CD4-positive, alpha-beta T cell treated with Interleukin-10 for 1 hour (primary cell): ENCODE data around the gene CYP46A1.

Experiments used
- DNase-seq: peaks from one replicate; pipeline ENCODE4 v3.0.0-alpha.2; 2020

The CYP46A1 gene

DNA sequence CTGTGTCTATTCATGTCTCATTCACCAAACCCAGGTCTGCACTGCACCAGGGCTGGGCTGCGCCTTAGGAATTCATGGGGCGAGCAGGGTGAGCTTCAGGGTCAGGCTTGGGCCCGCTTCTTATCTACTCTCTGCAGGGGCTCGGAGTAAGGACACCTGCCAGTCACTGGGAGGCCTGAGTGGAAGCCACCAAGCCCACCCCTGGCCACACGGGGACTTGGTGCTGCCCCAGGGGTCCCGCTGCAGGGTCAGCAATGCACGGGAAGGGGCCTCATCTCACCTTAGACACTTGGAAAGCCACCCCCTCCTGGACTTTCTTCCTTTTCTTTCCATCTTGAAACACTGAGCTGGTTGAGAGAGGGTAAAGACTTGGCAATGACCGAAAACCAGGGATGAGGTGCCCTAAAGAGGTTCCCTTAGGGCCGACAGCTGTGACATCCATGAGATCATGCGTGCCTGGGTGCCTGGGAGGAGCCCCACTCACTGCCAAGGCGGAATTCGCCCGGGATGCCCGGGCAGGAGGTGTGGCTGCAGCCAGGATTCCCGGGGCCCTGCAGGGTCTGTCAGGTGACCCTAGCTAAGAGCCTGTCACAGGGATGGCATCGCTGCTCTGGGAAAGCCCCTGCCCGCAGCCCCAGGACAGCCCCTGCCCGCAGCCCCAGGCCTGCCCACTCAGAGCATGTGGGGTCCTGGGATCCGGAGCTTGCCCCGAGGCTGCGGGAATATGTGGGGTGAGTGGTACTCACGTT, 63.7 kb downstream of the CYP46A1 start:
- no peak for DNase-seq

DNA sequence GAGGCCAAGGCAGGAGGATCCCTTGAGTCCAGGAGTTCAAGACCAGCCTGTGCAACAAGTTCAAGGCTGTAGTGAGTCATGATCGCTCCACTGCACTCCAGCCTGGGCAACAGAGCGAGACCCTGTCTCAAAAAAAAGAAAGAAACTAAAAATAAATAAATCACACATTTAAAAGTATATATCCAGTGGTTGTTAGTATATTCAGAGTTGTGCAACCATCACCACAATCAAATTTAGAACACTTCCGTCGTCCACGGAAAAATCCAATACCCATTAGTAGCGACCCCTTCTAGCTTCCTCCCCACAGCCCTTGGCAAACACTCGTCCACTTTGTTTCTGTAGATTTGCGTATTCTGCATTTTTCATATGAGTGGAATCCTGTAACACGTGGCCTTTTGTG, 64.4 kb downstream of the CYP46A1 start:
- no peak for DNase-seq

DNA sequence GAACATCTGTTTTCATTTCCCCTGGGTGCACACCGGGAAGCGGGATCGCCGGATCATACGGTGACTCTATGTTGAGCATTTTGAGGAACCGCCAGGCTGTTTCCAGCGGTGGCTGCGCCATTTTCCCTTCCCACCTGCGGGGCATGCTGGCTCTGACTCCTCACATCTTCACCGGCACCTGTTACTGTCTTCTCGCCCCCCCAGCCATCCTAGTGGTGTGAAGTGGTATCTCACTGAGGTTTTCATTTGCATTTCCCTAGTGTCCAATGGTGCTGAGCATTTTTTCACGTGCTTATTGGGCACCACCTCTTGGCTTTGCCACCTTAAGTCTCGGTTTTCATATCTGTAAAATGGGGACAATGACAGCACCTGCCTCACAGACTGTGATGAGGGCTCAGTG, 65.0 kb downstream of the CYP46A1 start:
- DNase-seq: no peak

DNA sequence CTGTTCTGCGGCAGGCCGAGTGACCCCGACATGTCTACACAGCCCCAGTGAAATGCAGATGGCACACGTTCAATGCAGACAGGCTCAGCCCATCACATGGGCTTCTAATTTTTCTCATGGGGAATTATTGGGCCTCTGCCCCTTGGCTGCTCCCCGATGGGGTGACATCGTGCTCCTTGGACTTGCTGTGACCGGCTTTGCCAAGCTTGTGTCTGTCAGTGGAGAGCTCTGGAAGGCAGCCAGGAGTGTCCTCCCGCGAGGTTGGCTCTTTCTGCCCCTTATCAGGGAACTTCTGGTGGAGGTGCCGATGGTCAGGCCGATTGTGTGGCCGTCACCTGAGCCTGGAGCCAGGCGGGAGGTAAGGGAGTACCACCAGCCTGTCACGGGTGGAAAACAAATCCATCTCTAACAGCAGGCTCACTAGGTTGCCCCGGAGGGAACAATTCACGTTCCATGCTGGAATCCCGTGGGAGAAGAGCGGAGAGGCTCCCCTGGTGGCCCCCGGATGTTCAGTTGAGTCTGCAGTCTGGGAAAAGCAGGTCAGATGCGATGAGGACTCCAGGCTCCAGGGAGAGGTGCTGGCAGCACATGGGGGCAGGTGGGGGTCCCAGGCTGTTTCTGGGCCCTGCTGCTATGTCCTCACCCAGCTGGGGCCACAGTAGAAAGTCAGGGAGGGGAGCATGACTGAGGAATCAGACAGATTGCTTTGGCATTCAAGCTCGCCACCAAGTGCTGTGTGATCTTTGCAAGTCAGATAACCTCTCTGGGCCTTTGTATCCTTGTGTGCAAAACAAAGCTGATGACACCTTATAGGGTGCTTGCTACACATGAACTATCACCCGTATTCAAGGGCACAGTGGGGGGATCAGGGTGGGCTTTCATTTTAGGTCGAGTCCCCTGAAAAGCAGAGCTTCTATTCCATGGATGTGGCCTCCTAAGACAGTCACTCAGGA, 65.9 kb downstream of the CYP46A1 start:
- no peak for DNase-seq

DNA sequence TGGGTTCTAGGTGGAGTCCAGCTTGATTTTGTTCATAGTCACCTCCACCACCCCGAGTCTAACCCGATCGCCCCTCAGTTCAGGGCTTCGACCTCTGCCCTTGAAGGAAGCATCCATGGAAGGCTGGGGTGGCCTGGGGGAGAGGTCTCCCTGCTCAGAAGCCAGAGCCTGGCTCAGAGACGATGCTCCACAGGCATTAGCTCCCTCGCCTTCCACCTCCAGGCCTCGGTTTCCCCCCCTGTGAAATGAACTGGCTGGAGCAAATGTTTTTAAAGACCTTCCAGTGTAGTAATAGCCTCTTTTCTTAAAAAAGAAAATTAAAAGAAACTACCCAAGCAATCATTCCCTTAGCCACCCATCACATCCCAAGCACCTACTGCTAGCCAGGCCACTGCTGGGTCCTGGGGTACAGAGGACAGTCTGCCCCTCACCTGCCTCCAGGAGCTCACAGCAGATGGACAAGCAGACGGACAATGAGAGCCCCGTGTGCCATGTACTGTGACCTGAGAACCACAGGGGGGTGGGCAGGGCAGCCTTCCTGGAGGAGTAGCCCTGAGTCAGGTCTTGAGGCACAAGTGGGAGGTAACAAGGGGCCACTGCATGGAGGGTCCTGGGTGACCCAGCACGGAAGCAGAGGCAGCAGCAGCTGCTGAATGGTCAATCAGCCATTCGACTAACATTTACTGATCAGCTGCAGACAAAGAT, 66.8 kb downstream of the CYP46A1 start:
- DNase-seq: no peak

DNA sequence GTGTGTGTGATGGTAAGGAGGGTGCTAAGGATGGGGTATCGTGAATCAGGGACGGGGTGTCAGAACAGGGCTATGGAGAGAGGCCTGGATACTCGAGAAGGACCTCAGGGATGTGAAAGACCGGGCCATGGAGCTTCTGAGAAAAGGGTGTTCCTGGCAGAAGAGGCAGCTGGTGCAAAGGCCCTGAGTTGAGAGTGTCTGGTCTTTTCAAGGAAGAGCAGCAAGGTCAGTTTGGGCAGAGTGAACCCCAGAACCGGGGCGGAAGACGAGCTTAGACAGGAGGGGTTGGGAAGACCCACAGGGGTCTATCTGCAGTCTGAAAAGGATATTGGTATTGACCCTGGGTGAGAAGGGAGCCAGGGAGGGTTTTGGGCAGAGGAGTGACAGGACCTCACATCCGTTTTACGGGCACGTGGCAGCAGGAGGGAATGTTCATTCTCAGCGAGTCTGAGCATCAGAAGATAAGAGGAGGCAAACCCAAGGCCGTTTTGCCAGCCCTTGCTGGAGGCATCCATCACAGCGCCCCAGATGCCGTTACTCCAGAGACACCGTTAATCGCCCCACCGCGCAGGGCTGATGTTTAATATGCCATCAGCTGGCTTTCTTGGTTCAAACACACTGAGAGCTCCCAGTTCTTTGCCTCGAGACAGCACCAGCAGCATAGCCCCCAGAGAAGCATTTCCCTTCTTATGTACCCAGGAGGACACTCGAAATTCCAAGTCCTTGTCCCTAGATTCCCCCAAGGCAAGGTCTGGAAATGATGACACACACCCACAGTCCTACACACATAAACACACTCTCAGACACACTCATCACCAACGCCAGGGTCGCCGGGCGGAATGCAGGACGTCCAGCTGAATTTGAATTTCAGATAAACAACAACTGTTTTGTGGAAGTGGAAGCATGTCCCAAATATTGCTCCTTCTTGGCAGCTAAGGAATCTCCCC, 67.7 kb downstream of the CYP46A1 start:
- DNase-seq: no peak

DNA sequence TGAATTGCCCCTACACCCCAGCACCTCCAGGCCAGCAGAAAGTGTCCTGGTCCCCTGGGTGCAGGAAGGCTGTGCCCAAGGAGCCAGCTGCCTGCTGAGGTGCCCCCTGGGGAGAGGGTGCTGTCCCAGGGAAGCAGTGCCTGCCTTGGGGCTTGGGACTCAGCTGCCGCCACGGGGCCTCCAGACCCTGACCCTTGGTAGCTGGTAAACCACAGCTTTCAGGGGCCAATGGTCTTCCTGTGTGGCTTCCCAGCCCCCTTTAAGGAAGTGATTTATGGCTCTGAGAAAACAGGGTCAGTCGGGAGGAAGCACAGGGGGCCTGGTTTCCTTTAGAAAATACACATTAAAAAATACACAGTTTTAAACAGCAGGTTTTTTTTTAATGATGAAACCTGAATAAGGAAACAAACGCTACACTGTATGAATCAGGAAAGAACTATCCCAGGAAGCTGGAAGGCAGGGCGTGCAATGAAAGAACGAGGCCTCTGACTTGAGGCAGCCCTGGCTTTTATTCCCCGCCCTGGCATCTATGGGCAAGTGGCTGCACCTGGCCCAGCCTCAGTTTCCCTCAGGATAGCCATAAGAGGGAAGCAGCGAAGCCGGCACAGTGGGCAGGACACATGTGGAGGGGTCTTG, 68.5 kb downstream of the CYP46A1 start:
- DNase-seq: no peak

DNA sequence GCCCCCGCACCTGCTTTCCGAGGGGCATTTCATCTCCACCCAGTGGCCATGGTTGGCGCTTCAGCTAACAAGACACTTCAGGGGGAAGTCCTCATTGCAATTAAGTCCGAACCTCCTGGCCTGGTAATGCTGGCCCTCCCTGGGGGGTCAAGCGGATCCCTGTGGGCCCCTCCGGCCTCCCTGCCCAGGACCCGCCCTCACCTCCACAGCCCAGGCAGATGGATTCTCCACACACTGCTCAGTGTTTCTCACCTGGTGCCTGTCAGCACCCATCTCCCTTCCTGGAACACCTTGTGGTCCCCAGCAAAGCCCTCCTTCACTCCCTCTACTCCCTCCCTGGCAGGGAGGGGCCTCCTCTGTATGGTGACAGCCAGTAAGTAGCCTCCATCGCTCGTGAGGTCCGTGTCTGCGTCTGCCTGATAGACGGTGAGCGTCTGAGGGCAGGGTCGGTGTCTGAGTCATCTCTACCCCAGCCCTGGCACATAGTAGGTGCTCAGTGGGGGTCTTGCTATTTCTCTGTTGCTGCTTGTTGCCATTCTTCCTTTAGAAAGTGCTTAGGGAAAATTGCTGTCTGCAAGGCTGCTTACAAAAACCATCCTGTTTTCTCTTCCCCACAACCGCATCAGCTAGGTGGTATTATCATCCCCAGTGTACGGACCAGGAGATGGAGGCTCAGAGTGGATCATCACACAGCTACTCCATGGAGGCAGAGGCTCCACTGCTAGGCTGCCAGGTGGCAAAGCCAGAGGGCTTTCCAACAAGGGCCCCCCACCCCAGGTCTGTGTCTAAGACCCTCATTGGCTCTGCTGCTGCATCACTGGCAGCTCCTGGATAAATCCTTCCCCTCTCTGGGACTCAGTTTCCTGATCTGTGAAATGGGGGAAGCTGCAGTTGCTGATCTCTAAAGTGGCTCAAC, 69.4 kb downstream of the CYP46A1 start:
- no peak for DNase-seq

DNA sequence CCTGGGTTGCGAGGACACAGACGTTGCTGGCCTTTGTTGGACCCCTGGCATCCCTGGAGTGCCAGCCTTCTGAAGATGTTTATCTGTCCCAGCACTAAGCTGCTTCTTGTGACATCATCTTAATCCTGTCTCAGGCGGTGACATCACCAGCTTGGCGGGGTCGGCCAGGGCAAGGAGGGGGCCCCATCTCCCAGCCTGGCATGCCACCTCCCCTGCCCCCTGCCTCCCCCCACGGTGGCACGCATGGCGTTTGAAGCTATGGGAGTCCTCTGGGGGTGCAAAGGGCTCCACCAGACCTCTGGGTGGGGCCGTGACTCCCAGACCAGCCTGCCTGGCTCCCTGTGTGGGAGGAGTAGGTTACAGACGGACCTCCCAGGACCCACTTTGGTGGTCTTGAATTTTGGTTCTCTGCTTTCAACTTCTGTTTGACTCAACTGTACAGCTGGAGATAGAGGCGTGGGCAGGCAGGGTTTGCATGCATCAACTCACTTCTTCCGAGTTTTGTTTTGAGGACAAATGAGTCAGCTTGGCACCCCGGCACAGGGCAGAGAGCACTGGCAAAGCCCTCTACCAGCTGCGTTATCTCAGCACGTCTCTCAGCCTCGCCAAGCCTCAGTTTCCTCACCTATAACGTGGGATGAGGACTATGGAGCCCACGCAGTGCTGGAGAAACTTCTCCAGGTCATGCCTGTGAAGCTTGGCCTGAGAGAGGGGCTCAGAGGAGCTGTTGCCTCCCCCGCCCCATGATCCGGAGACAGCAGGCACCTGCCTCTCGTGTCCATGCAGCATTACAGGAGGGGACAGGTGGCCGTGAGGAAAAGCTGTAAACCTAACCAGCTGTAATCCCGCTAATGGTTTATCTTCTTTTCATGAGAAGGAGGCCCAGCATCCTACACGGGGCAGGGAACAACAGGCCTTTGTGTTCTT, 70.3 kb downstream of the CYP46A1 start:
- no peak for DNase-seq

DNA sequence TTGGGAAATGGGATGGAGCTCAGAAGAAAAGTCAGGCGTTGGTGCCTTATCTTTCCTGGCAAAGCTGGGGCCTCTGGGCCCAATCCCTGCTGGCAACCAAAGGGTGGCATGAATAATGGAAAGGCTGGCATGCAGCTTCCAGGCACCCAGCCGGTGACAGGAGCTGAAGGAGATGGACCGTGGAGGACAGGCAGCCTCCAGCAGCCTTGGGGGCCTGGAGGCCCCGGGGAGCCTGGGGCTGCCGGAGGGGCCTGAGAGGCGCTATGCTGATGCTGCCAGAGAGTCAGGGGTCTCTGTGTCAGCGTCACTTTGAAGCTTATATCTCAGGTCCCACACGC, 70.9 kb downstream of the CYP46A1 start:
- DNase-seq: no peak

DNA sequence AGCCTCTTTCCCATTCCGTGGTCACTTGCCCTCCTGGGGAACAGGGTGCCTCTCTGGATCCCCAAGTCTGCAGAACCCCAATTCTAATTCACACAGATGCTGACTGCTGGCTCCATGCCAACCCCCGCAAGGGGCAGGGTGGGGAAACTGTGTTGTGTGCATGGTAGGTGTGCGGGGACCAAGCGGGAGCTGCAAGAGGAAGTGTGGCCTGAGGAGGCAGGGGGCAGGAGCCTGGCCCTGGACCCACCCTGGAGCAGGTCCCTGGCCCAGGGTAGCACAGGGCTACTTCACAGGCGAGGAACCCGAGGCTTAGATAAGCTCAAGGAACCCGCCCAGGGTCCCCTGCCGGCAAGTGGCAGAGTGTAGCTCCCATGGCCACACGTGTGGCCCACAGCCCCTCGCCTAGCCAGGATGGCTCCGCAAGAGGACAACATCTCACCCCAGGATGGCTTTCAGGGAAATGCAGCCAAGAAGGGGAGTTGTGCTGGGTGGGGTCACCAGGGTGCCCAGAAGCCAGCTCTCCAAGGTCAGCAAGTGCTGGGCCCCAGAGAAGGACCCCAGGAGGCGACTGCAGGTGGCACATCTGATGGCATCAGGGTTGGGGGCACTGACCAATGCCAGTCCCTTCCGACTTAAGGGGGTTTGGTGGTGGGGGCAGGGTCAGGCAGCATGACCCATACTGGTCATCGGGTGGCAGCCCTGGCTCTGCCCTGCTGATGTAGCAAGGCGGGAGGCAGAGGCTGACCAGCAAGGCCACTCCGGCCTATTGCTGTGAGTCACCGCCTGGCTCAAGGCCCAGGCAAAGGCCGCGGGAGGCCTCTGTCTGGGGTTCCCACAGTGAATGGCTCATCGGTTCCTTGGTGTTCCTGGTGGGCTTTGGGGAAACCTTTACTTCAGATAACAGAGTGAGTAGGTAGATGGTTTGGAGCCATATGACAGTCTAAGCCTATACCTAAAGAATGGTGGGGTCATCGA, 71.8 kb downstream of the CYP46A1 start:
- no peak for DNase-seq

DNA sequence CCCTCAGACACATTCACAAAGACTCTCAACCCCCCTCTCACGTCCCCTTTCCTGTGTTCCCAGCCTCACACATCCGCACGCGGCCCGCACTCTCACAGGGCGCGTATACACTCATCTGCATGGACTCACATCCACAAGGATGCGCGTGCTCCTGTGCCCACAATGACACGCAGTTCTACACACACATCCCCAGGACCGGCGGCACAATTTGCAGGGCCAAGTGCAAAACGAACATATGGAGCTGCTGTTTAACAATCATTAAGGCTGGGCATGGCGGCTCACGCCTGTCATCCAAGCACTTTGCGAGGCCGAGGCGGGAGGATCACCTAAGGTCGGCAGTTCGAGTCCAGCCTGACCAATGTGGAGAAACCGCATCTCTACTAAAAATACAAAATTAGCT, 72.7 kb downstream of the CYP46A1 start:
- no peak for DNase-seq

DNA sequence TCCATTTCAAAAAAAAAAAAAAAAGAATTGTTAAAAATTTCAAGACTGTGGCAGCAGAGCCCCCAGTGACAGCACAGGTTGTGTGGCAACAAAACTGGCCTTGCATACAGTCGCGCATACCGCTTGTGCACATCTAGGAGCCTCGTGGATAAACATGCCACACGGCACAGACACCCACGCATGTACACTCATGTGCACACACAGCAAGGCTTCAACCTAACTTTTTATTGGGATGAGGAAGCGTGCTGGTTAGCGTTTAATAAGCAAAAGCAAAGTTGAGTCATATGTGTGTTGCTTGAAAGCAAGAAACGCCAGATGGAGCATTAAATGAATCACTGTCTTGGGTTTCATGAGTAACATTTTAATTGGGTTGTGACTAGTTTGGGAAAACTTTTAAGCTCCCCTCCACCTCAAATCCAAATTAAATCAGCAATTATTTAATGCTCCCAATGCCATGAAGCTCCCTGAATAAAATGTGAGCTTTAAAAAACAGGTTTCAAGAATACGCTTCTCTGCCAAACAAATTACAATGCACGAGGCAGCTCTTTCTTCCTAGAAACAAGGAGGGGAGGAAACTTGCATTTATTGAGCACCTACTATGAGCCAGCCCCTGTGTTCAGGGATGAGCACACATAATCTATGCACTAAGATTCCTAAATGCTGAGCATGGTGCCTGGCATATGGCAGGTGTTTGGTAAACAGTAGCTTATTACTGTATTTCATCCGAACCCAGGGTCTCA, 73.4 kb downstream of the CYP46A1 start:
- DNase-seq: no peak

DNA sequence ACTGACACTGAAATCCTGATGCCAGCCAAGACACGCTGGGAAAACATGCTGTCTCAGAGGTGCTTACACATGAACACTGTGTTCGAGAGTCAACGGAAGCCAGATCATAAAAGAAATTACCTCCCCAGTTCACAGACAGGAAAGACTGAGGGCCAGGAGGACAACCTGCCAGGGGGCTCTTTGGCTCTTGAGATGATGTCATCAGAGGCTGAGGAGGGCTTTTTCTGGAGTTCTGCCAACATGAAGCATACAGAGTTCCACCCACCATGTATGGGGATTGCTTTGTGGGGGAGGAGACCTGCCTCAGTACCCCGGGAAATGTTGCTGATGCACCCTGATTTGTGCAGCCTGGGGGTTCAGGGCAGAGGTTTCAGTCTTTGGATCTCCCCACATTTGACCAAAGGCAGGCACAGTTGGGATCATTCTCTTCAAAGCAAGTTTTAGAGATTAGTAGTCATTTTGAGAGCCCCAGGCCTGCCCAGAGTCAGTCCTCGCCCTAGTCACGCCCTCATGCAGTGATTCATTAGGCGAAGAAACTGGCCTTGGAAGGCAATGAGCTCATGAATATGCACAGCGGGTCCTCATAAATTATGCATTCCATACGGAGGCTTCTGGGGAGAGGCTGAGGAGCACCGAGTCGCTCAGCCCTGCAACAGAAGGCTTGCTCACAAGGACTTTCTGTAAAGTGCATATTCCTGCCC, 74.2 kb downstream of the CYP46A1 start:
- DNase-seq: no peak

DNA sequence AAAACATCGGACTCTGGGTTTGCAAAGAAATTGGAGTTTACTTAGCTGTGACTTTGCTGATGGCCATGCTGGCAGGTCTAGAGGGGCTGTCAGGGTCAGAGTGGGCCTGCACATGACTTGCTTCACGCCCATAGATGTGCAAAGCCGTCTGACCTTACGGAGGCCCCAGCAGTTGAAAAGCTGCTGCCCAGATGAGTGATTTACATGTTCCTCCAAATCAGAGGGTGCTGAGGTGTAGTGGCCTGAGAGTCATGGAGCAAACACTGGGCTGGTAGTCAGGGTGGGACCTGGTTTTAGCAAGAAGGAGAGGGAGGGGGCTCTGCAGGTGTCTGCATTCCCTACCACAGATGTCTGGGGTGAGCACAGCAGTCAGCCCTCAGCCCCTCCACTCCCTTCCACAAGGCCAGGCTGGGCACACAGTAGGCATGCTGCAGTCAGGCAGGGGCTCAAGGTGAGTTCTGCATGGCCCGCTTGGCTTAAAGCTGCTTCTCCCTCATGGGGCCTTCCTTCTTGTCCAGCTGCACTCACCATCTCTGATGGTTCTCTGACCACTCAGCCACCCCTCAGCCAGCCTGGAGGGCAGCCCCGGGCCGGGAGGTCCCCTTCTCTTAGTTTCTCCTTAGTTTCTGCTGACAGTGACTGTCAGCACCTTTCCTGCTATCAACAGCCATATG, 74.9 kb downstream of the CYP46A1 start:
- no peak for DNase-seq

DNA sequence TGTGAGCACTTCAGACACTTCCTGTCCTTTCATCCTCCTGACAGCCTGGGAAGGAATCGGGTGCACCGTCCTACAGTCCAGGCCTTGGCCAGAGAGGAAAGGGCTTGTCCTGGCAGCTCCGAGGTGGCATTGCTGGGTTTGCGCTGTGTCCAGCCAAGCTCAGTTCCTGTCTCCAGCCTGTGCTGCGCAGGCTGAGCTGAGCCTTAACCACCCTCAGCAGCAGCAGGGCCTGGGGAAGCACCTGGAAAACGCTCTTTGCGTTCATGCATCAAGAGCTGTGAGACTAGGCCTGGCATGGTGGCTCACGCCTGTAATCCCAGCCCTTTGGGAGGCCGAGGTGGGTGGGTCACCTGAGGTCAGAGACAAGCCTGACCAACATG, 75.4 kb downstream of the CYP46A1 start:
- DNase-seq: no peak
